HEK293 (cell line): ENCODE results near the gene SLC31A1.

Experiments used
- CTCF ChIA-PET: fragments of 350-600 bp; formaldehyde crosslinking; extraction: SDS; loops from one replicate; lab custom pipeline; 2021; ENCODE audit warnings: antibody characterized with exemption; lab: Yijun Ruan, JAX
- POLR2A ChIA-PET: fragments of 300-600 bp; formaldehyde crosslinking; extraction: SDS; loops from one replicate; lab custom pipeline; 2020; ENCODE audit warnings: antibody characterized with exemption, inconsistent platforms; lab: Yijun Ruan, JAX
- H3K27ac ChIP-seq: fragments of 200-500 bp; sonication (Bioruptor generic); 2 replicates; pipeline ENCODE4 v1.5.1; 2014; ENCODE audit warnings: low read depth, low read length, control low read depth, inconsistent platforms; ENCODE audit errors: extremely low read depth
- H3K36me3 ChIP-seq, 2 experiments: fragments of 200-500 bp in 1 of 2; sonication (Bioruptor generic) in 1 of 2; 1 replicate in 1 of 2; 2 replicates in 1 of 2; pipeline ENCODE4 v1.5.1; 2014 to 2017; ENCODE audit warnings: inconsistent platforms in 2 of 2, low read length in 2 of 2; ENCODE audit not compliant: control insufficient read depth in 2 of 2, insufficient read depth in 1 of 2
- H3K4me1 ChIP-seq: fragments of 200-500 bp; sonication (Bioruptor generic); 2 replicates; pipeline ENCODE4 v1.5.1; 2014; ENCODE audit warnings: mild to moderate bottlenecking, low read length, inconsistent platforms; ENCODE audit not compliant: control insufficient read depth, insufficient read depth
- H3K4me3 ChIP-seq: 2 replicates; pipeline ENCODE4 v1.5.1; 2011; ENCODE audit warnings: low read depth, mild to moderate bottlenecking, control low read depth, low read length, moderate library complexity
- H3K9me3 ChIP-seq: fragments of 200-500 bp; sonication (Bioruptor generic); 2 replicates; pipeline ENCODE4 v1.5.1; 2014; ENCODE audit warnings: low read depth, low read length, inconsistent platforms; ENCODE audit not compliant: control insufficient read depth, insufficient read depth
- AEBP2 ChIP-seq: fragments of 450-650 bp; formaldehyde crosslinking; IDR thresholded peaks from 2 replicates; pipeline ENCODE4 v1.5.1; 2016; ENCODE audit warnings: missing biosample characterization, missing genetic modification characterization, borderline replicate concordance
- BCL11A ChIP-seq: fragments of 450-650 bp; formaldehyde crosslinking; IDR thresholded peaks from 2 replicates; pipeline ENCODE4 v1.5.1; 2016; ENCODE audit warnings: low read depth, missing biosample characterization, missing genetic modification characterization
- KLF9 ChIP-seq: fragments of 450-650 bp; formaldehyde crosslinking; IDR thresholded peaks from 2 replicates; pipeline ENCODE4 v1.5.1; 2016; ENCODE audit warnings: missing biosample characterization, missing genetic modification characterization, low read depth
- REST ChIP-seq: fragments of 450-650 bp; formaldehyde crosslinking; IDR thresholded peaks from 2 replicates; pipeline ENCODE4 v1.5.1; 2016; ENCODE audit warnings: missing biosample characterization, missing genetic modification characterization
- TRIM28 ChIP-seq: IDR thresholded peaks from 2 replicates; pipeline ENCODE4 v1.6.1; 2011; ENCODE audit warnings: low read length, control low read depth, borderline replicate concordance
- ZFP37 ChIP-seq: fragments of 450-650 bp; formaldehyde crosslinking; IDR thresholded peaks from 2 replicates; pipeline ENCODE4 v1.5.1; 2016; ENCODE audit warnings: missing biosample characterization, missing genetic modification characterization
- ZNF133 ChIP-seq: fragments of 450-650 bp; formaldehyde crosslinking; IDR thresholded peaks from 2 replicates; pipeline ENCODE4 v1.5.1; 2016; ENCODE audit warnings: missing biosample characterization, missing genetic modification characterization
- ZNF19 ChIP-seq: fragments of 450-650 bp; formaldehyde crosslinking; IDR thresholded peaks from 2 replicates; pipeline ENCODE4; 2016; ENCODE audit warnings: missing biosample characterization, missing genetic modification characterization, low read depth
- ZNF211 ChIP-seq: fragments of 450-650 bp; formaldehyde crosslinking; IDR thresholded peaks from 2 replicates; pipeline ENCODE4 v1.5.1; 2016; ENCODE audit warnings: low read depth, missing biosample characterization, missing genetic modification characterization
- ZNF223 ChIP-seq: fragments of 450-650 bp; formaldehyde crosslinking; IDR thresholded peaks from 2 replicates; pipeline ENCODE4 v1.5.1; 2016; ENCODE audit warnings: missing biosample characterization, missing genetic modification characterization
- ZNF423 ChIP-seq: fragments of 450-650 bp; formaldehyde crosslinking; IDR thresholded peaks from 2 replicates; pipeline ENCODE4 v1.5.1; 2016; ENCODE audit warnings: missing biosample characterization, missing genetic modification characterization
- ZNF426 ChIP-seq: fragments of 450-650 bp; formaldehyde crosslinking; IDR thresholded peaks from 2 replicates; pipeline ENCODE4 v1.5.1; 2017; ENCODE audit warnings: missing biosample characterization, missing genetic modification characterization, mild to moderate bottlenecking, inconsistent platforms, moderate library complexity
- ZNF473 ChIP-seq: fragments of 450-650 bp; formaldehyde crosslinking; IDR thresholded peaks from 2 replicates; pipeline ENCODE4 v1.5.1; 2017; ENCODE audit warnings: missing biosample characterization, missing genetic modification characterization
- ZNF549 ChIP-seq: fragments of 450-650 bp; IDR thresholded peaks from 2 replicates; pipeline ENCODE4 v1.5.1; 2018; ENCODE audit warnings: missing biosample characterization, missing genetic modification characterization, mild to moderate bottlenecking, inconsistent platforms, moderate library complexity
- ZNF585B ChIP-seq: fragments of 450-650 bp; formaldehyde crosslinking; IDR thresholded peaks from 2 replicates; pipeline ENCODE4 v1.5.1; 2016; ENCODE audit warnings: missing biosample characterization, missing genetic modification characterization
- ZNF624 ChIP-seq: fragments of 450-650 bp; formaldehyde crosslinking; IDR thresholded peaks from 2 replicates; pipeline ENCODE4 v1.5.1; 2017; ENCODE audit warnings: missing biosample characterization, missing genetic modification characterization
- ZNF658 ChIP-seq: fragments of 450-650 bp; formaldehyde crosslinking; IDR thresholded peaks from 2 replicates; pipeline ENCODE4; 2016; ENCODE audit warnings: missing biosample characterization, missing genetic modification characterization
- ZNF660 ChIP-seq: fragments of 450-650 bp; IDR thresholded peaks from 2 replicates; pipeline ENCODE4 v1.5.1; 2018; ENCODE audit warnings: missing biosample characterization, mild to moderate bottlenecking, missing genetic modification characterization
- ZNF664 ChIP-seq: fragments of 450-650 bp; formaldehyde crosslinking; IDR thresholded peaks from 2 replicates; pipeline ENCODE4 v1.5.1; 2016; ENCODE audit warnings: missing biosample characterization, missing genetic modification characterization
- ZNF701 ChIP-seq: fragments of 450-650 bp; formaldehyde crosslinking; IDR thresholded peaks from 2 replicates; pipeline ENCODE4 v1.5.1; 2016; ENCODE audit warnings: missing biosample characterization, missing genetic modification characterization
- TF ChIP-seq, protein P1 (sequence below): fragments of 450-650 bp; formaldehyde crosslinking; IDR thresholded peaks from 2 replicates; pipeline ENCODE4 v1.5.1; 2016; ENCODE audit warnings: missing biosample characterization, missing genetic modification characterization

Gene SLC31A1

GRCh38 chr9:113221003-113221799 lies at the start of gene SLC31A1, which contains the start of gene FKBP15 (continued):
- TF ChIP-seq, protein P1, sequence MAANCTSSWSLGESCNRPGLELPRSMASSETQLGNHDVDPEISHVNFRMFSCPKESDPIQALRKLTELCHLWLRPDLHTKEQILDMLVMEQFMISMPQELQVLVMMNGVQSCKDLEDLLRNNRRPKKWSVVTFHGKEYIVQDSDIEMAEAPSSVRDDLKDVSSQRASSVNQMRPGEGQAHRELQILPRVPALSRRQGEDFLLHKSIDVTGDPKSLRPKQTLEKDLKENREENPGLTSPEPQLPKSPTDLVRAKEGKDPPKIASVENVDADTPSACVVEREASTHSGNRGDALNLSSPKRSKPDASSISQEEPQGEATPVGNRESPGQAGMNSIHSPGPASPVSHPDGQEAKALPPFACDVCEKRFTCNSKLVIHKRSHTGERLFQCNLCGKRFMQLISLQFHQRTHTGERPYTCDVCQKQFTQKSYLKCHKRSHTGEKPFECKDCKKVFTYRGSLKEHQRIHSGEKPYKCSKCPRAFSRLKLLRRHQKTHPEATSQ = no peak; the same call in 1 of the 2 replicates
- TF ChIP-seq ZNF549 (tag by site-specific recombination) (no peak), ZFP37 (tag by site-specific recombination) (0 out of 2 replicates have a peak, but pooled peaks have one; percentile 17), TRIM28 (peak; percentile 34; the same call in 1 of the 2 replicates), ZNF658 (tag by site-specific recombination) (no peak), BCL11A (tag by site-specific recombination) (0 out of 2 replicates have a peak, but pooled peaks have one; percentile 35), ZNF660 (tag by site-specific recombination) (peak; percentile 12; the same call in 1 of the 2 replicates)

- peaks cover 15 to 93% of the 10 kb centered on the region in 2 experiments for H3K36me3 ChIP-seq
- H3K9me3 ChIP-seq = no peaks in the 10 kb centered on the region
- no peaks in the 10 kb centered on the region for H3K4me1 ChIP-seq
- ChIA-PET CTCF (interaction anchor here (1.0 kb wide), 1 partner anchor 137 kb away, joined by 3 read pairs; no protein-coding TSS in a partner anchor), POLR2A (interaction anchor here (0.6 to 1.3 kb wide), 3 partner anchors 20 to 48 kb away, joined by 3 read pairs; partner anchors contain the start of genes SLC31A1 and SLC31A2)
- TF ChIP-seq ZNF426 (no peak), KLF9 (no peak), ZNF211 (tag by site-specific recombination) (no peak), ZNF223 (tag by site-specific recombination) (no peak), AEBP2 (tag by site-specific recombination) (no peak), ZNF701 (tag by site-specific recombination) (no peak), ZFP37 (tag by site-specific recombination) (no peak), REST (no peak), ZNF664 (tag by site-specific recombination) (no peak), ZNF585B (tag by site-specific recombination) (no peak), ZNF19 (tag by site-specific recombination) (no peak), ZNF624 (no peak), ZNF473 (tag by site-specific recombination) (no peak), ZNF133 (no peak), ZNF423 (tag by site-specific recombination) (no peak)
- no peak overlapping the region for H3K27ac ChIP-seq
- no peak overlapping the region for H3K4me3 ChIP-seq
Measured at GRCh38 chr9:113173341-113173740, 48.0 kb upstream of the SLC31A1 start.
